Hepatocyte (in vitro differentiated cells): ENCODE measurements around the gene TOR4A. TPM values are rescaled to one million over a fixed set of nuclear protein-coding genes. Genes with fewer than 3 reads are reported as not detected.

Experiments
- DNase-seq: peaks from one replicate; pipeline ENCODE4 v3.0.0-alpha.2; 2016; ENCODE audit warnings: low spot score
- H2AFZ ChIP-seq: fragments of 200-600 bp; sonication (generic); 2 replicates; pipeline ENCODE4 v1.6.0; 2016; ENCODE audit warnings: antibody characterized with exemption, mild to moderate bottlenecking
- H3K27ac ChIP-seq: fragments of 200-600 bp; sonication (generic); 2 replicates; pipeline ENCODE4 v1.5.1; 2016; ENCODE audit warnings: mild to moderate bottlenecking
- H3K27me3 ChIP-seq: fragments of 200-600 bp; sonication (generic); 2 replicates; pipeline ENCODE4 v1.6.1; 2016
- H3K36me3 ChIP-seq: fragments of 200-600 bp; sonication (generic); replicated peaks from 2 replicates; pipeline ENCODE4 v1.5.1; 2016; ENCODE audit warnings: low read depth; ENCODE audit not compliant: insufficient read depth
- H3K4me1 ChIP-seq: fragments of 200-600 bp; sonication (generic); 2 replicates; pipeline ENCODE4 v1.5.1; 2016; ENCODE audit warnings: mild to moderate bottlenecking, moderate library complexity; ENCODE audit not compliant: insufficient read depth
- H3K4me2 ChIP-seq: fragments of 200-600 bp; sonication (generic); 2 replicates; pipeline ENCODE4 v1.6.0; 2016
- H3K4me3 ChIP-seq: fragments of 200-600 bp; sonication (generic); 2 replicates; pipeline ENCODE4 v1.5.1; 2016; ENCODE audit warnings: mild to moderate bottlenecking
- H3K79me2 ChIP-seq: fragments of 200-600 bp; sonication (generic); 2 replicates; pipeline ENCODE4 v1.6.0; 2017; ENCODE audit warnings: mild to moderate bottlenecking
- H3K9me2 ChIP-seq: fragments of 200-600 bp; sonication (generic); replicated peaks from 2 replicates; pipeline ENCODE4 v1.6.0; 2017; ENCODE audit warnings: mild to moderate bottlenecking; ENCODE audit not compliant: insufficient read depth
- H3K9me3 ChIP-seq: fragments of 200-600 bp; sonication (generic); 2 replicates; pipeline ENCODE4 v1.5.1; 2016; ENCODE audit warnings: low read depth, mild to moderate bottlenecking
- H4K20me1 ChIP-seq: fragments of 200-600 bp; sonication (generic); 2 replicates; pipeline ENCODE4 v1.6.0; 2016; ENCODE audit warnings: mild to moderate bottlenecking; ENCODE audit not compliant: insufficient read depth, poor library complexity, severe bottlenecking
- CTCF ChIP-seq: fragments of 200-600 bp; sonication (generic); IDR thresholded peaks from 2 replicates; pipeline ENCODE4 v1.5.1; 2016; ENCODE audit warnings: antibody characterized with exemption, mild to moderate bottlenecking; ENCODE audit not compliant: poor library complexity
- EZH2 ChIP-seq: fragments of 200-600 bp; sonication (generic); IDR thresholded peaks from 2 replicates; pipeline ENCODE4 v1.6.1; 2016; ENCODE audit warnings: antibody characterized with exemption, mild to moderate bottlenecking, borderline replicate concordance
- EZH2phosphoT487 ChIP-seq: fragments of 200-600 bp; sonication (generic); IDR thresholded peaks from one replicate; pipeline ENCODE4 v1.6.1; 2018; ENCODE audit warnings: antibody characterized with exemption, mild to moderate bottlenecking, low read depth, moderate library complexity; ENCODE audit not compliant: unreplicated experiment, severe bottlenecking
- WGBS: methylation state at CpG from one replicate; pipeline ENCODE4 v1.1.6; 2016; ENCODE audit warnings: low lambda C conversion rate; ENCODE audit errors: missing lambda C conversion rate; 5-methylcytosine and 5-hydroxymethylcytosine counted together
- polyA plus RNA-seq: library from polyadenylated mRNA; unstranded; fragments of >200 nt; fragmentation: Nextera tagmentation; extraction: Ambion mirVana; gene quantifications from 2 replicates; pipeline ENCODE4 v1.2.1, GENCODE V29; 2016
- total RNA-seq: library from RNA; depleted of rRNA; stranded (reverse); fragments of >200 nt; gene quantifications from 2 replicates; pipeline ENCODE4 v1.2.3, GENCODE V29; 2014

TOR4A gene
- total and polyA plus RNA-seq, 2 experiments from 2014 or later = 8.0 to 14.4 TPM

- Histone ChIP-seq H3K9me2 (no peaks in the 10 kb centered on the region), H3K36me3 (no peaks in the 10 kb centered on the region), H3K27me3 (no peaks in the 10 kb centered on the region), H4K20me1 (no peaks in the 10 kb centered on the region), H3K27ac (no peak overlapping the region), H3K79me2 (no peaks in the 10 kb centered on the region), H3K4me3 (no peak overlapping the region), H3K4me1 (no peaks in the 10 kb centered on the region), H2AFZ (no peak overlapping the region), H3K9me3 (no peaks in the 10 kb centered on the region), H3K4me2 (no peak overlapping the region)
- no peak for DNase-seq
- WGBS = 93% methylated on average over 8 of the region's 10 CpGs
- no peak for TF ChIP-seq EZH2phosphoT487
- TF ChIP-seq EZH2 = no peak
- TF ChIP-seq CTCF = no peak
Observed at GRCh38 chr9:137263506-137263905, 14.0 kb upstream of the TOR4A start.

- no peaks in the 10 kb centered on the region for H3K9me3 ChIP-seq
- H3K79me2 ChIP-seq = no peaks in the 10 kb centered on the region
- H3K9me2 ChIP-seq = no peaks in the 10 kb centered on the region
- H3K4me3 ChIP-seq = no peak overlapping the region
- no peaks in the 10 kb centered on the region for H3K4me1 ChIP-seq
- no peak overlapping the region for H2AFZ ChIP-seq
- WGBS = 97% methylated on average over 22 of the region's 22 CpGs
- no peak overlapping the region for H3K4me2 ChIP-seq
- no peaks in the 10 kb centered on the region for H3K36me3 ChIP-seq
- no peak for DNase-seq
- TF ChIP-seq EZH2phosphoT487 (no peak), EZH2 (no peak), CTCF (no peak)
- no peak overlapping the region for H3K27ac ChIP-seq
- H3K27me3 ChIP-seq = no peaks in the 10 kb centered on the region
- no peaks in the 10 kb centered on the region for H4K20me1 ChIP-seq
Observed at GRCh38 chr9:137264067-137264466, 13.5 kb upstream of the TOR4A start.

GRCh38 chr9:137265496-137266161, 11.9 kb upstream of the TOR4A start:
- Histone ChIP-seq H2AFZ (no peak overlapping the region), H3K9me2 (no peaks in the 10 kb centered on the region), H3K27me3 (no peaks in the 10 kb centered on the region), H4K20me1 (no peaks in the 10 kb centered on the region), H3K4me3 (no peak overlapping the region), H3K36me3 (no peaks in the 10 kb centered on the region), H3K4me1 (no peaks in the 10 kb centered on the region), H3K79me2 (no peaks in the 10 kb centered on the region), H3K9me3 (no peaks in the 10 kb centered on the region), H3K27ac (no peak overlapping the region), H3K4me2 (no peak overlapping the region)
- TF ChIP-seq EZH2 (no peak), EZH2phosphoT487 (no peak), CTCF (no peak)
- WGBS = 94% methylated on average over 29 of the region's 29 CpGs
- no peak for DNase-seq
